LNCAP (cell line): Measurements from ENCODE around the gene PLPPR5.

Experiments used
- CTCF ChIP-seq: fragments of 450-650 bp; IDR thresholded peaks from 2 replicates; pipeline ENCODE4 v1.5.1; 2017; ENCODE audit warnings: mild to moderate bottlenecking

Gene PLPPR5

GRCh38 chr1:98985687-98986086 is 19.0 kb downstream of the PLPPR5 start:
- no peak for TF ChIP-seq CTCF

- no peak for TF ChIP-seq CTCF
Measured at GRCh38 chr1:98981917-98982513, 22.6 kb downstream of the PLPPR5 start.

- TF ChIP-seq CTCF, result no peak
Measured at GRCh38 chr1:98979463-98979862, 25.2 kb downstream of the PLPPR5 start.

- no peak for TF ChIP-seq CTCF
Measured at GRCh38 chr1:98975810-98976209, 28.9 kb downstream of the PLPPR5 start.

- no peak for TF ChIP-seq CTCF
Measured at GRCh38 chr1:98975113-98975512, 29.5 kb downstream of the PLPPR5 start.

- TF ChIP-seq CTCF, result no peak
Measured at GRCh38 chr1:98969798-98970490, 34.7 kb downstream of the PLPPR5 start.

- no peak for TF ChIP-seq CTCF
Measured at GRCh38 chr1:98967122-98967521, 37.5 kb downstream of the PLPPR5 start.
